ENCODE measurements around the gene DSC1.

The DSC1 gene

GRCh38 chr18:31102941-31103340 is 59.7 kb downstream of the DSC1 start:
- no peak for DNase-seq

DNA sequence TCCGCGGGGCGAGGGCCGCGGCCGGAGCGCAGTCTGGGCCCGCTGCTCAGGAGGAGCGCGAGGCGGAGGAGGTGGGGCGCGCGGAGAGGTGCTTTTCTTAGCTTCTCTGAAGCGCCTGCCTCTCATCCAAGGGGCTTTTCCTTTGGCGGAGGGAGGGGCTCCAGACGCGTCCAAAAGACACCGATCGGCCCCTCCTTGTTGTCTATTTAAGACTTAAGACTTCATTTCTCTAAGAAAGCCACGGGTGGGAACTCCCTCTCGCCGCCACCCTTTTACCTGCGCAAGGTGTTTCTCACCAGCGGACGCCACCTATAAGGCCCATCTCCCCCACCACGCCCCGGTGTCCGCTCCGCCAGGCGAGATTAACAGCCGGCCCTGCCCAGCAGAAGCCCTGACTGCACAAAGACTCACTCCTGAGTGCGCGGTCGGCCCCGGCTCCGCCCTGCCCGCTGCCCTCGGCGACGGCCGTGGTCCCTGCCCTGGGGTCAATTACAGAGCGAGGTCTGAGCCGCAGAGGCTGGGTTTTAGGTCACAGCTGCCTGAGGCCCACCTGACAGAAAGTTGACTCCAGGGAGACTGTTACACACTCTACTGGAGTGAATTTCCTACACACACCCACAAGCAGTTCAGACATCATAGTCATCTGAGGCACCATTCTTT is 60.5 kb downstream of the DSC1 start, which contains the start of gene DSC2:
Gene DSC2, minus strand, starts transcription at position 397 of the 660 bp plus-strand sequence. CDS start 450 bp downstream, outside the sequence.
- DNase-seq, result no peak

DNA sequence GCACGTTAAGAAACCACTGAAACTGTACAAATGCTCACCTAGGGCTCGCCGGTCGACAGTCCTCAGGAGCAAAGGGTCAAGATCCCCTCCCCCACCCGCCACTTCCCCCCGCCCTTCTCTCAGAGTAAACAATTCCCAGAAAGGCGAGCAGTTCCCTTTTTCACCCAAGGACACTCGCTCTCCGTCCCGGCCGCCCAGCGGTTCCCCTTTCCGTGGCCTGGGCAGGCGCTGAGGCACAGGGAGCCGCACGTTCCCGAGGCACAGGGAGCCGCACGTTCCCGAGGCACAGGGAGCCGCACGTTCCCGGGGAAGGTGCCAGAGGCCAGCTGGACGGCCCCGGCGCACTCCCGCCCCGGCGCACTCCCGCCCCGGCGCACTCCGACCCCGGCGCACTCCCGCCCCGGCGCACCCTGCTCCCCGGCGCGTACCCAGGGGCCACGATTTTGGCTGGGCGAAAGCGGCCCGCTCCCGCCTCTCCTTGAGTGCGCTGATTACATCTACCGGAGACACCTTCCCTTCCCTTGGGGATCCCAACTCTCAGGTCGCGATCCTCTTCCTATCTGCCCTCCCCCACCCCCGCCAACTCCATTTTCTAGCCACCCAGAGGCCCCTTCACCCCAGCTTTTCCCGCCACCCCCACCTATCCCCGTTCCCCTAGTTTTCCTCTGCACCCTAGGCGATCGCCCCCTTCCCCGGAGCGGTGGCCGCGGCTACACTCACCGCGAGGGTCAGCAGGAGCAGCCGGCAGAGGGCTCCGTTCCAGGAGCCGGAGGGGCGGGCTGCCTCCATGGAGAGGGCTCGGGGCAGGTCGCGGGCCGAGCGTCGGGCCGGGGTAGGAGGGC is 61.3 kb downstream of the DSC1 start:
- no peak for DNase-seq

GRCh38 chr18:31100436-31101182 is 62.0 kb downstream of the DSC1 start:
- no peak for DNase-seq

GRCh38 chr18:31099450-31100230 is 63.0 kb downstream of the DSC1 start:
- no peak for DNase-seq

DNA sequence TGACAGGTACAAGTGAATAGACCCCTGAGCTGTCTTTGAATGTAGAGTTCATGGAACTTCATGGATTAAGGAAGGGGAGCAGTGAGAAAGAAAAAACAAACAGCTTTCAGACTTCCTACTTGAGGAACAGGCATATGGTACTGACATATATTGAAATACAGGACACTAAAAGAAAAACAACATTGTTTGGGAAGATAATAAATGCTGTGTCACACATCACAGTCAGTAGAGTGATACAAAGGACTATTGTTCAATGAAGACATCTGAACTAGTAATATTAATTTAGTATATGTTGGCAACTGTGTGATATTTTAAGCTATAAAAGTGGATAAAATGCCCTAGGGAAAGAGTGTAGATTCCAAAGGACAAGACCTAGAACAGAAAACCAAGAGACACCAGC is 63.8 kb downstream of the DSC1 start:
- DNase-seq, result no peak

DNA sequence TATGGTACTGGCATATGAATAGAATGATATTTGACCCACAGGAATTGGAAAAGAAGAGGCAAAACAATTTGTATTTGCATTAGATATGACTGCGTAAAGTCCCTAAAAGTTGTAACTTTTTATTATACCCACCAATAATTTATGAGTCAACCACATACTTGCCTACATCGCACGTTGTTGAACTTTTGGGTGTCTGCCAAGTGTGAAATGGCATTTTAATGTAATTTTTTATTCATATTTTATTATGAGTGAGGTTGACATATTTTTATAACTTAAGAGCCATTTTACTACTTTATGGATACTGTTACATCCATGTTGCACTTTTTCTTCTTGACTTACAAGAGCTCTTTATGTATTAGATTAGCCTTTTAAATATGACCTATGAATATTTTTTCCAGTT is 65.0 kb downstream of the DSC1 start:
- no peak for DNase-seq

GRCh38 chr18:31093880-31094279 is 68.8 kb downstream of the DSC1 start:
- DNase-seq, result no peak

GRCh38 chr18:31093294-31093693 is 69.4 kb downstream of the DSC1 start:
- no peak for DNase-seq

- no peak for DNase-seq
These were observed 71.3 kb downstream of the DSC1 start for GRCh38 chr18:31091350-31091749.

GRCh38 chr18:31088532-31088931 is 74.1 kb downstream of the DSC1 start:
- DNase-seq, result no peak

GRCh38 chr18:31079973-31080372 is 82.7 kb downstream of the DSC1 start:
- no peak for DNase-seq
